Measurements from ENCODE around the gene UNC5C.

UNC5C gene

GRCh38 chr4:95516528-95517017, 32.2 kb downstream of the UNC5C start:
- DNase-seq: no peak

- DNase-seq: no peak
Observed at GRCh38 chr4:95515589-95515988, 33.2 kb downstream of the UNC5C start.

- DNase-seq: no peak
Observed at GRCh38 chr4:95513022-95513421, 35.8 kb downstream of the UNC5C start.

DNA sequence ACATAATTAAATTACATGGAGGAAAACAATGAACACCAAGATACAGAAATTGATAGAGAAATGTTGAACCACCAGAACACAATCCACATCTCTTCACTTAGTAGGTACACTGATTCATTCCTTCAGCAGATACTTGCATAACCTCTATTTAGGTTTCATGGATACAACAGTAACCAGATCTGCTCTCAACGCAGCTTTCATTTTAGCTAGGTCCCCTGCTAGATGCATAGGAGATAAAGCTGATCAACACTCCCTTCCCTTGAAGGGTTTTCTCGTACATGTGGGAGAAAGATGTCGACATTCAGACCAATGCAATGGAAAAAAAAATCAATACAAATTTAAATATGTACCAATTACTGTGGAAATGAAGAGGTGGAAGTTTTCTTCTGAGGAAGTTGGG, 37.3 kb downstream of the UNC5C start:
- DNase-seq: no peak

DNA sequence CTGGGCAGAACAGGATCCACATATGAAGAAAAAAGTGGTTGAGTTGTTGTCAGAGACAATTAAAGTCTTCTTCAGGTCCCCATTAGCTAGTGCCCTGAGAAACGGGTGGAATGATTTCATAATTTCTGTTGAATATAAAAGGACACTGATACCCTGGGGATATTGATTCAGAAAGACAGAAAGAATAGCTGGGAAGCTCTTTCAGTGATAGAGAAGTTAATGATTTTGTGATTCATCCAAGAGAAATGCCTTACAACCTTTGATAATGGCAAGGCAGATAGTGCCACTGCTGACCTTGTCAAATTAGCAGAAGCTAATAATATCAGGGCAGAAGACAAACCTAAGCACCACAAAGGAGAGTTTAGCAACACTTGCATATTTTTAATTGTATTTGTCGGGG, 37.9 kb downstream of the UNC5C start:
- no peak for DNase-seq

GRCh38 chr4:95510145-95510544, 38.6 kb downstream of the UNC5C start:
- DNase-seq: no peak

DNA sequence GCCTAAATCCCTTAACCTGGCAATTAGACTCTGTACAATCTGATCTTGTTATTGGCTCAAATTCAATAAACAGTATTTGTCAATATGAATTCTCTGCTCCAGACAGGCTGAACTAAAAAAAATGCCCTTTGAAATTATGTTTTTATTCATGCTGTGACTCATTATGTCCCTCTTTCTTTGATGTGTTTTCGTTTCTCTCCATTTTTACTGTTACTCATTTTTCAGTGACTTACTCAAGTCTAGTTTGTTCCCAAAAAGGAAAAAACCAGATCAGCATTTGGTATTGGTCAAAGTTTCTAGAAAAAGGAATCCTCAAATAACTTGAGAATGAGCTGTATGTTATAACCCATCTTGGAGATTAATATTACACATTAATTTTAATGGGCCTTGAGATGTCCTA, 40.4 kb downstream of the UNC5C start:
- no peak for DNase-seq

GRCh38 chr4:95507561-95507960, 41.2 kb downstream of the UNC5C start:
- DNase-seq: no peak

DNA sequence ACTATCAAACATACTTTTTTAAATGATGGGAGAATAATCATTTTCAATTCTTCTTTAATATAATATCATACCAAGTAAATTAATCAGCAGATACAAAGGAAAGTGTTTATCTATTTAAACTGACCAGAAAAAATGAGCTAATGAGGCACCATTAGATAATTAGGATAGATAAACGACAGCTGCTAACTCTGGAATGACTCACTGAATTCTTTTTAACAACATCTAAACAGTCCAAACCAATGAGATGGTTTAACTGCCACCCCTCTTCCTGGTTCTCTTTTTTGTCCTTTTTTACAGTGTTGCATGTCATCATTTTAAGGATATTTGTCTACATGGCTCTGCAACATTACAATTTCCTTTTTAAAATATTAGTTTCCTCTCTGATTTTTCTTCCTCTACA, 41.6 kb downstream of the UNC5C start:
- no peak for DNase-seq

DNA sequence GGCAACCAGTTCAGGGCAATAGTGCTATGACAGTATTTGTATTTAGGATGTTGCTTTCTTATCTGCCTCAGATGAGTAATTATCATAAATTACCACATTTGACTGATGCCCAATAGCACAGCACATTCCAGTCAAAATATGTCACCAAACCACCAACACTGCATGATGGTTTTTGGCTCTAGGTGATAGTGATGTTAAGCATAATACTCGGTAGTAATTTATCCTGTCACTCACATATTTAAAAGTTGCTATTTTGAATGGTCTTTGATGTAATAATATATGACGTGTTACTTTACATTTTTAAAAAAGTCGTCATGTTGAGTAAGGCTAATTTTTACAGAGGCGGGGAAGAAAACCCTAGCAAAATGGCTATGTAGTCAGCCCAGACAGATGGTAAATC, 42.5 kb downstream of the UNC5C start:
- no peak for DNase-seq

DNA sequence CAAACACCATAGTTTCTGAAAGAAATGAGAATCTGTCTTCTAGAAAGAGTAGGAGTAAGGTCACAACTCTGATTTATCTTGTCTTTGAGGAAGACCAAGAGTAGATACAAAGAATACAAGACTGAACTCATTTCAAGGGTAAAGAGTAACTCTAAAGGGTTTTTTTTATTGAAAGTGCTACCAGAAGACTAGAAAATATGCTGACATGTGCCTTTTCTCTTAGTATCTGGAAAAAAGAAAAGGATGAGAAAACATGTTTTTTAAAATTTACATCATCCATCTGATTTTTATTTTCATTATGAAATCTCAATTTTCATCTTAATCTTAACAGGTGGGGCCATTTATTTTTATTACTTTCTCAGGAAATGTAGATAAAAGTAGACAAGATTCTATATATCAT, 43.0 kb downstream of the UNC5C start:
- no peak for DNase-seq

- no peak for DNase-seq
Observed at GRCh38 chr4:95505151-95505550, 43.6 kb downstream of the UNC5C start.

DNA sequence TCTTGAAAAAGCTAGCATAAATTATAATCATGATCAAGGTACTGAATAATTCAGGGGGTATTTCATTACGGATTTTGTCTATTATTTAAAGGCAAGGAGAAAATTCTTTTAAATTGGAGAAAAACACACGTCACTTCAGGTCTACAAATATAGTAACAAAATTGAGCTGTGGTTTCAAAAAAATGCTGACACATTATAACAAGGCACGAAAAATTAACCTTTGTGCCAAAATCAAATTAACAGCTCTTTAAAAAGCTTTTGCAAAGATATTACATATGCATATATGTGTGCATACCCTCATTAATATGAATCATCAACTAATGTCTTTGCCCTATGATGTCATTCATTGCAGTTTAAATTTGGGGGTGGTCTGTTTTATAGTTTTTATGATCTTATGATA, 44.3 kb downstream of the UNC5C start:
- DNase-seq: no peak

DNA sequence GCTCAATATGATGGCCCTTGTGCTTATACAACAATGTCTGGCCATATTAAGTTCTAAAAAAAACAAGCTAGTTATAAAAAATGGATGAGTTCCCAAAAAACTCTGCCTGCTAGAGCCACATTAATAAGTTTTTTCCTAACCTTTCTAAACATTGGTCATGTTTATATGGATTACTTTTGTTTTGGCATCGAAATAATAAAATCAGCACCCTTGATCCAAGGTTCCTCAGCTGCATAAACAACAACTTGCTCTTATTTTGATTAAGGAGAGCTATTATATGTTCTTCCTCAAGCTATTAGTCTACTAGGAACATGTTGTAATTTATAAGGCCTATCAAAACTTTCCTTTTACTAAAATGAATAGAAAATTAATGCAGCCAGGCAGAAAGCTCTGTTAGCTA, 48.4 kb downstream of the UNC5C start:
- no peak for DNase-seq

- DNase-seq: no peak
Observed at GRCh38 chr4:95499291-95499696, 49.5 kb downstream of the UNC5C start.

DNA sequence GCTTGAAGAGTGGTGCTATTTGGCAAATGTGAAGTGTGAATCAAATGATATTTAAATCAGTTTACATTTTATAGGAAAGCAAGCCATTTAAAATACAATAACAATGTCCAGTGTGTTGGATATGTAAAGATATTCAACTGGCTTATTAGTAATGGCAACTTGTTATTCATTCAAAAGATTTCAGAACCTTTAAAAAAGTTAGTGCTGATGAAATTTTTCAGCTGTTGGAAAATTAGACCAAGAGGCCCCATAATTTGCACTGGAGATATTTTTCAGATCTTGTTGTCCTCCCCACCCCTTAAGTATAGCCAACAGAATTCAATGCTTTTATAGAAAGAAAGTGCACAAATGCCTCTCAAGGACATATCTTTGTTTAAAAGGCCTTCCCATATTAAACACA, 54.6 kb downstream of the UNC5C start:
- no peak for DNase-seq

GRCh38 chr4:95478679-95479078, 70.1 kb downstream of the UNC5C start:
- no peak for DNase-seq

DNA sequence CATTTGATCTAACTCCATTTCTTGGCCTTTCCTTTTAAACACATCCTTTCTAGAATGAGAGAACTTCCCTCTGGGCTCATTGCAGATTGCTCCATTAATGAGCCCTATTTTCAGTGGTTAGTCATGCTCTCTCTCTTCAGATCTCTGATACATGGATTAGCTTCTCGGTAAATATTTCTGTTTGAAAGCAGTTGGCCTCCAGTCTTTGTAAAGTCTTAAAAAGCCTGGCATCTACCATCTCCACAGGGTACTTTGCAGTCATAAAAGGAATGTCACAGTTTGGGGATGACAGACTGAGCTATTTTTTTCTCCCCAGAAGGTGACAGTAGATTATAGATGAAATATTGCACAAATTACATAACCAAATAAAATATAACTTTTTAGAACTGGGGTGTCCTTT, 72.7 kb downstream of the UNC5C start:
- no peak for DNase-seq

DNA sequence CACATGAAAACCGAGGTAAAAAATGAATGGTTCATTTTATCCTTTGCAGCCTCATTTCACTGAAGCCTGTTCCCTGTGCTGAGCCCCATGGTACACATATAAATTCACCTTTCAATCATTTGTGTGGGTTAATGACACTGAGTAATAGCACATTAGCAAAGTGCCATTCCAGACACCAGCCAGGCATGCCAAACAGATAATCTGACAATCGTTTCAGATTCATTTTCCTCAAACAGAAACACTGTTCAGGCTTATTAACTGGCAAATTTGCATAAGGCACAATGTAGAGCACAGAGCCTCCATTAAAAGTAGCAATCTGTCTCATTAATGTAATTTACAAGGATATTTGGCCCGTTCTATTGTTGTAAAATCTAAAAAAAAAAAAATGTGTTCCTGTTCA, 76.2 kb downstream of the UNC5C start:
- DNase-seq: no peak

DNA sequence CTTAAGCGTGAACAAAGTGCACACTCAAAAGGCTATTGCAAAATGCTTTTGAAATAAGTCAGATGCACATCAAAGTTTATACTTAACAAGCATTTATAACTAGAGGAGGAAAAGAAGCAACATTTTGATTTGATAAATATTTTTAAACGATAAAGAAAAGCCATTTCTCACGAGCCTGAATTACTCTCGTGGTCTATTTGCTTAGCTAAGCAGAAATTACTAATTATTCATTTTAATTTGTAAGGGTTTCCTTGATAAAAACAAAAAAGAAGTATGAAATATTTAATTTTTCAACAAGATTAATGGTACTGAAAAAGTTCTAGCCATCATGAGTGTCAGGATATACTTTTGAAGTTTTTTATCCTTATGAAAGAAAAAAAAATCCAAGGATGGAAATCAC, 78.2 kb downstream of the UNC5C start:
- no peak for DNase-seq

DNA sequence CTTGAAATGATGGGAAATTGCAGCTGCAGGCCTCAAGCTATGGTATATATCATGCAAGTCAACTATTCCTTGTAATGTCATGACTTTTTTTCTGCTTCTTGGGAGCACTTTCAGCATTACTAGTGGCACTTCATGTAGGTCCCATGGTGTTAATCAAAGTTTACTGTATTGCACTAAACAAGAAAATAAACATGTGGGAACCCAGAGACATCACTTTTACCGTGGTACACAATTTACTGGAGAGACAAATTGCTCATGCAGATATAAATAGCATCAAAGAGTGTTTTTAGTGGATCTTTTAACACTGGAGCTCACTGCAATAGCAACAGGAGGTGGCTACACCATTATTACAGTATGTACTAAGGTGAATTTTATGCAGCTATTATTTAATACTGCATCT, 79.2 kb downstream of the UNC5C start:
- no peak for DNase-seq

DNA sequence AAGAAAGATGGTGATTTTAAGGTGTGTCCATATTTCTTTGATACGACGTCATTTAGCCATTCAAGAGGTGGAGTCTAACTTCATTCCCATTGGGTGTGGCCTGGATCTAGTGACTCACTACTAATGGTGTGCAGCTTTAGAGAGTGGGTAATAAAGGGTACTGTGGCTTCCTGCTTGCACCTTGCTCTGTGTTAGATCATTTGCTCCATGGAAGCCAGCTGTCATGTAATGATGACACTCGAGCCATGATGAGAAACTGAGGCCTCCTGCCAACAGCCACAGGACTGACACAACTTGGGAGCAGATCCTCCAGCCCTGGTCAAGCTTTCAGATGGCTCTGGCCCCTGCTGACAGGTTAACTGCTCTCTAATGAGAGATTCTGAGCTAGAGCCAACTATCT, 82.0 kb downstream of the UNC5C start:
- DNase-seq: no peak

- no peak for DNase-seq
Observed at GRCh38 chr4:95465010-95465409, 83.8 kb downstream of the UNC5C start.

- DNase-seq: no peak
Observed at GRCh38 chr4:95462921-95463320, 85.9 kb downstream of the UNC5C start.

- no peak for DNase-seq
Observed at GRCh38 chr4:95457353-95457752, 91.4 kb downstream of the UNC5C start.

DNA sequence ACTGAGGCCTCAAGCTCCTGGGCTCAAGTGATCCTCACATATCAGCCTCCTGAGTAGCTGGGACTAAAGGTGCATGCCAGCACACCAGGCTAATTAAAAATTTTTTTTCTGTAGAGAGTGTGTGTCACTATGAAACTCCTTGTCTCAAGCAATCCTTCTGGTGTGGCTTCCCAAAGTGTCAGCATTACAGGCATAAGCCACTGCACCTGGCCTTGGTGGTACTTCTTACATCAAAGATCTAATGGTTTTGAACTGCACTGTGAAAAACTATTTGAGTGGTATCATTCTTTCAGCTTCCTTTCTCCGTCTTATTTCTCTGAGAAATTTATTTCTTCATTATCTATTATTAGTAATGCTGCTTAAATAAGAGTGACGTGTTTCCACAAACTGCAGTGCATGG, 98.5 kb downstream of the UNC5C start:
- DNase-seq: no peak
